ENCODE data around the gene AJM1.

GRCh38 chr9:136828474-136829140, 13.7 kb upstream of the AJM1 start:
- TF ChIP-seq CTCF (IDR thresholded peaks at IDR 0.05), result no peak
- no peak for TF ChIP-seq POLR2A (IDR thresholded peaks at IDR 0.05)

Measured in thyroid gland (tissue), 4 donors.